GM19467 (cell line): ENCODE results near the gene SLC38A6.
"Not testable (repeated sequence)": the region's sequence is repeated elsewhere in the genome, so short reads cannot be mapped to it uniquely, and the experiment has no call there.

Source experiments
- ATAC-seq: cut with Tn5 transposase; IDR thresholded peaks from one replicate; pipeline ENCODE4 v1.9.1; 2021; ENCODE audit warnings: mild to moderate bottlenecking, moderate library complexity; ENCODE audit not compliant: unreplicated experiment

Gene SLC38A6

DNA sequence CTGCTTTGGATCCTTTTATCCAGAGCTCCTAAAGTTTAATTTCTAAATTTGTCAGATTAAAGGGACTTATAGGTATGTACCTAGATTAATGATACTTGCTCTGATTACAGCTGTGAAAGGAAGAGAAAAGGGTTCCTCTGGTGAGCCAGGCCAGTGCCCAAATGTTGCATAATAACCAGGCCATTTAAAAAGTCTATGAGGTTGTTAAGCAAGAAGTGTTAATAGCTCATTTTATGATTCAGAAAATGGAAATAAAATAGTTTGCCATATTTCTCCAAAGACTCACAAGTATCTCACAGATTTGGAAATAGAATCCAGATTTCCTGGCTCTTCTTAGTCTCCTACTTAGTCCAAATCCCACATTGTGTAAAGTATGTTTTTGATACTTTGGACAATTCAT is 67.6 kb downstream of the SLC38A6 start:
- no peak for ATAC-seq

GRCh38 chr14:61050417-61050816 is 69.4 kb downstream of the SLC38A6 start:
- ATAC-seq, result no peak

- no peak for ATAC-seq
Measured at GRCh38 chr14:61051051-61051450, 70.0 kb downstream of the SLC38A6 start.

DNA sequence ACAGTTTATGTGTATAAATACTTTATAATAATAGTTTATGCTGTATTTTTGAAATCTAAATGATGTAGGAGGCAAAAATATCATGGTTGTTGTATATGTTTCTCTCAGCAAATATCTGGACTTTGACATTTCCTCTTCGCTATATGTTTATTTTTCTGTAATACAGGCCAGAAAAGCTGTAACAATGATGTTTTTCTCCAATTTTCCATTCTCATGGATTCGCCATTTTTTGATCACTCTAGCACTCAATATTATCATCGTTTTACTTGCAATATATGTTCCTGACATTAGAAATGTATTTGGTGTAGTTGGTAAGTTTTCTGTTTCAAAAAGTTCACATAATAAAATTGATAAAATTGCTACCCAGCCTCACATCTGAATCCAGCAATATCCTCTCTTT is 70.6 kb downstream of the SLC38A6 start:
- ATAC-seq, result no peak

DNA sequence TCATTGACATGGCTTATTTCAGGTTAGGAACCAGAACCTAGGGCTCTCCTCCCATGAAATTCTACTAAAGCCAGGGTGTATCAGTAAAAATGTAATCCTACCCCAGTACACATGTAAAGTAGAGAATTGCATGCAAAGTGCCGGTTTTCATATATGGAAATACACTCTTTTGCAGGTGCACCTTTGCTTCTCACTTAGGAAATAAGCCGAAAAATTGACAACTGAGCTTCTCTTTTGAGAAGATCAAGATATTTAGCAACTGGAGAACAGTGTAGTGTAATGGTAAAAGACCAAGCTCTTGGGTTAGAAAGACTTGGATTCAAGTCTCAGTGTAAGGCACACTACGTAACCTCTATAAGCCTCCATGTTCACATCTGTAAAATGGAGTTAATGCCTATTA is 82.4 kb downstream of the SLC38A6 start:
- no peak for ATAC-seq

DNA sequence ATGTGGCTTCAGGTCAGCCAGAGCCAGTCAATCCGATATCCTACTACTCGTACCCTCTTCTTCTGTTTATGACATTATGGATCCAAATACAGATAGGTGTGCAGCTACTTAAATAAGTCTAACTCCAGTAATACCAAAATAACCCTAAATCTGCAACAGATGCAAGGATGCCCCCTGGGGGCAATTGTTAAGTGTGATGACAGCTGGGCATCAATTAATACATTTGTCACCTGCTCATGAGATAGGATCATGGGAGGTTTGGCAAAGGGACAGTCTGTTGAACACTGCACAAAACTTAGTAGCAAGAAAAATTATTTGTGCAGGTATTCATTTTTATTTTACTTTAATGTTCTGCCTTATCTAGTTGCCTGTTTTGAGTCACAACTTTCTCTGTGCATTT is 83.2 kb downstream of the SLC38A6 start:
- ATAC-seq, result no peak

DNA sequence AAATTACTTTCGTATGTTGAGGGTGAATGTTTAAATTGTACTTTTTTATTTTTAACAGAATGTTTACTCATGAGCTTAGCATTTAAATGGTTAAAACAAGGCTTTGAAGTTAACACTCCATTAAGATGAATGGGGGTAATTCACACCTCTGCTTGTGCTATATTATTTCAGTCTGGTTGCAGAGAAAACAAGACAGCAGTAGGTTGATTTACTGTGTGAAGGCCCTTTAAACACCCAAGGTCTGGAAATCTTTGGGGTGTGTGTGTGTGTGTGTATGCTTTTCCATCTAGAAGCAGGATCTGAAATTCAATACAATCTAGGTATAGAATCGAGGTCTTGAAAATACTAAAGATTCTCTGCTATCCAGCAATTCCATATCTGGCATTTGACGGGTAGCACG is 83.8 kb downstream of the SLC38A6 start:
- ATAC-seq, result no peak

GRCh38 chr14:61065656-61066055 is 84.6 kb downstream of the SLC38A6 start:
- ATAC-seq, result no peak

DNA sequence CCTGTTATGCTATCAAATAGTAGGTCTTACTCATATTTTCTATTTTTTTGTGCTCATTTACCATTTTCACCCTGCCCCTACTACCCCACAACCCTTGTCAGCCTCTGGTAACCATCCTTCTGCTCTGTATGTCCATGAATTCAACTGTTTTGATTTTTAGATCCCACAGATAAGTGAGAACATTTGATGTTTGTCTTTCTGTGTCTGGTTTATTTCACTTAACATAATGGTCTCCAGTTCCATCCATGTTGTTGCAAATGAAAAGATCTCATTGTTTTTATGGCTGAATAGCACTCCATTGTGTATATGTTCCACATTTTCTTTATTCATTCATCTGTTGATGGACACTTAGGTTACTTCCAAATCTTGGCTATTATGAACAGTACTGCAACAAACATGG is 91.4 kb downstream of the SLC38A6 start:
- not testable (repeated sequence) for ATAC-seq

DNA sequence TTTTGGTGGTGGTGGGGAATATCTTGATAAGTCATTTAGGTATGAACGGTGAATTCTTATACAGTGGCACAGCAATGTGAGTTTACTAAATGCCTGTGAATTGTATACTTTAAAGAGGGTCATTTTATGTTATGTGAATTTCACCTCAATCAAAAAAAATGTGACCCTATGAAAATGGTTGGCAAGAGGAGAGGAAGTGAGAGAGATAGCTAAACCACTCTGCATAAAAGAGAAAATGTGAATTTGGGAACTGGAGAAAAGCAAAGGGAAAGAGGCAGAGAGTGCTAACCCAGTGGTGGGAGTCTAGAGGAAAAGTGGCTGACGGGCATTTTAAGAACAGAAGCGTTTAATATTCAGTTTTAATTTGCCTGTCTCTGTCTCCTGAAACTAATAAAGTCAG is 93.8 kb downstream of the SLC38A6 start:
- ATAC-seq, result no peak

DNA sequence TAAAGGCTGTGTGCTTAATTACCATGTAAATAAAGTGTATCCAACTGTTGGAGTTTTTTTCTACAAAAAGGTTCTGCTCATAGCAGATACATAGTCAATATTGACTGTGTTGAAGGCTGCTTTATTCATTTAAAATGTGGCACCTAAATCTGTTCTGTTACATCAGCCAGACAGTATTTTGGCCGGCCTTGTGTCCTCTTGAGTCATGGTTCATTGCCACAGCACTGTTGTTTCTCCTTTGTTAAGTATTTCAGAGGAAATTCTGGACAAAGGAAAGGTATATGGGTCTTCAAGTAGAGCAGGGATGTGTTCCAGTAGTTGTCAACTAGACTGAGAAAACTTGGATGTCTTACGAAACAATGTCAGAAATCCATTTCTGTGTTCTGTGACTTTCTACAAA is 95.5 kb downstream of the SLC38A6 start:
- ATAC-seq, result no peak

GRCh38 chr14:61077437-61077836 is 96.4 kb downstream of the SLC38A6 start:
- no peak for ATAC-seq

DNA sequence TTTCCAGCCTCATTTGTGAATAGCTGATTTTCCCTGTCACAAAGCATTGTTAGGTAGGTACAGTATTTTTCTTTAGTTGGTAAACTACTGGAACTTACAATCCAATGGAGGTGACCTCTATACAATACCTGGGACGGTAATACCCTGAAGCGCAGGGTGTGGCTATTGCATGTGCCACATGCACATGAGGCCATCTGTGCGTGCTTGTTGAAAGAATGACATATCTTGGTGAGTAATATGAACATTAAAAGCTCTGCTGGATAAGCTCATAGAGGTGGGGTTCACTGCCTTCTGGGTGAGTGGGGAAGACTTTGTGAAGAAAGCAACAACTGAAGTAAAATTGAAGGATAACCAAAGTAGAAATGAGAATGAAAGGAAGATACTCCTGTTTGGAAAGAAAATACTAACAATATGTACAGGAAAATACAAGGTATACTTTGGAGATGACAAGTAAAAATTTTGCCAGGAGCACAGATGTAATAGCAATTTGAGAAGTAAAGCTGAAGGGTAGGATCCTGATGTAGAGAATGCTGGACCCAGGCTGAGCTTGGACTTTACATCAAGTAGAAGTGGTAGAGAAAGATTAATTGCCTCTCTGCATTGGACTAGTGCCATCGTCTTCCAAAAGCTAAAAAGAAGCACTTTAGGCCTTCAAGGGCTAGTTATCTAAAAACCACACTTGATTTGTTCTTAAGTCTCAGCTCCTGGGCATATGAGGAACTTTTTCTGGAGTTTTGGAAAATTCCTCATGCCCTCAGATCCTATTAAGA is 97.1 kb downstream of the SLC38A6 start:
- no peak for ATAC-seq

GRCh38 chr14:61080591-61081010 is 99.6 kb downstream of the SLC38A6 start:
- peak; percentile 77 for ATAC-seq

- no peak for ATAC-seq
Measured at GRCh38 chr14:61088081-61088480, 107.0 kb downstream of the SLC38A6 start.

- no peak for ATAC-seq
Measured at GRCh38 chr14:61089126-61089750, 108.2 kb downstream of the SLC38A6 start.

GRCh38 chr14:61090432-61091216 is 109.6 kb downstream of the SLC38A6 start:
- no peak for ATAC-seq

GRCh38 chr14:61091657-61092273 is 110.7 kb downstream of the SLC38A6 start:
- no peak for ATAC-seq

- ATAC-seq, result not testable (repeated sequence)
Measured at GRCh38 chr14:61098096-61098495, 117.1 kb downstream of the SLC38A6 start.

GRCh38 chr14:61098721-61099120 is 117.7 kb downstream of the SLC38A6 start:
- no peak for ATAC-seq

DNA sequence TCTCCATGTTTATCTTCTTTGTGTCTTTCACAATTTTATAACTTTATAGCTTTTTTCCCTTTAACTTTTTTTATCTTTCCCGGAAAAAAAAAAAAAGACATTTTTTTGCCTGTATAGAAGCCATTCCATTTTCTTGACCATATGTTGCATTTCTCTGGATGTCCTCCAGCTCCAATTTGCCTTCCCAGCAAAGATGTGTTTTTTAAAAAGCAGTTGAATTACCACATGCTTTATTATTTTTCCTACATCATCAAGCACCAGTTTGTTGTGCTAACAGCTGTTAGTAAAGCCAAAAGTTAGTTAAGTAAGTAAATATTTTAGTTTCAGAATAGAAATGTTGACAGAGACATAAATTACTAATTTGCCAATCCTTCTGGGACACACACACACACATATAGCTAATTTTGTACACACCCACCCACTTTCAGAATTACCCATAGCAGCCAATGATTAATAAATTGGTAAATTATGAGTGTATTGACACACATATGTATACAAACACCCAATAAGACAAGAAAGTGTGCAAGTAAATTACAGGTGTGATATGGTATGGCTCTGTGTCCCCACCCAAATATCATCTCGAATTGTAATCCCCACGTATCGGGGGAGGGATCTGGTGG is 118.3 kb downstream of the SLC38A6 start:
- ATAC-seq, result peak; percentile 48
